CD4-positive, alpha-beta T cell treated with Interleukin-6 for 4 hours (primary cell): ENCODE measurements around the gene SLC47A2.

Source experiments
- DNase-seq: peaks from one replicate; pipeline ENCODE4 v3.0.0-alpha.2; 2020; ENCODE audit warnings: mixed read lengths

Gene SLC47A2

DNA sequence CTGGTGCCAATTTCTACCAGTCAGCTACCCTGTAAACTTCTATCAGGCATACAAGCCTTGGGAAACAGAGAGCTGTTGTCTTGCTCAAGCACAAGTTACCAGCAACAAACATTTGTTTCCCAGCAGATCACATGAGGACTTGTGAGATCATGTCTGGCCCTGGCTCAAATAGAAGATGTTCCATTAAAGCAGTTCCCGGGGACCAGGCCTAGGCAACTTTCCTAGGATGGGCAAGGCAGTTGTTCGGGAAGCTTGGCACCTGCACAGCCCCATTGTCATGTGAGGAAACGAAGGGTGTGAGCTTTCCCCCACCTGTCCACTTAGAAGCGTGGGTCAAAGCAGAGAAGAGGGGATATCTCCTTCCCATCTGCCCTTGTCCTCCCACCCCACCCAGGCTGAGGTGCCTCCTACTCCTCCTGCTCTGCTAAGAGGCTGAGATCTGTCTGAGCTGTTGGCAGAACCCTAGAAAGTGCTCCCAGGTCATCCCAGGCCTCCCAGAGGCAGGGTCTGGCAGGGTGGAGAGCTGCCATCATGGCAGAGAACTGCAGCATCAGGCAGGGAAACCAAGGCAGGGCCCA is 11.2 kb upstream of the SLC47A2 start:
- DNase-seq: no peak

DNA sequence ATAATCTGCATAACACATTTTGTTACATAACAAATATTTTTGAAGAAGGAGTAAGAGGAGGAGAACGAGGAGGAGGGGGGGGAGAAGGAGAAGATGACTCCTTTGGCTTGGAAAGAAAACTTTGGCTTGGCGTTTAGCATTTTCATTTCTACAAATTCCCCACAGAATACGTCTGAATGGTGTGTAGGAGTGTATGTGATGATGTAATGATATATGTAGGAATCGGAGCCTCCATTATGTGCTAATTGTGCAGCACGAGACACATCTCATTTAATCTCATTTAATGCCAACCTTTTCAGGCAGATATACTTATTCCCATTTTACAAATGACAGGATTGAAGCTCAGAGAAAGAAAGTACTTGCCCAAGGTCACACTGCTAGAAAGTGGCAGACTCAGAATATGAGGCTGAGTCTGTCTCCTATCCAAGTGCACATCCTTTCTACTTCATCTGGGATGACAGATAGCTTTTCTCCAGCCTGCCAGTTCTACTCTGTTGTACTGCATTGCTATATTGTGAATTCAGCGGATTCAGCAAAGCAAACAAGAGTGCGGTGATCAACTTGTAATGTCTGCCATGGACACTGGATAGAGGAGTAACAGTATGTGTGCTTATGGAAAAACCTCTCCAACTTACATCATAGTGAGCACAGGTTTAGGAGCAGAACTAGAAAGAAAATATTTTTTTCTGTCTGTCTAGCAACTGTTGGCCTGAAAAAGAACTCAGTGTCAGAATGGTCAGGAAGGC is 10.4 kb upstream of the SLC47A2 start:
- DNase-seq: no peak

DNA sequence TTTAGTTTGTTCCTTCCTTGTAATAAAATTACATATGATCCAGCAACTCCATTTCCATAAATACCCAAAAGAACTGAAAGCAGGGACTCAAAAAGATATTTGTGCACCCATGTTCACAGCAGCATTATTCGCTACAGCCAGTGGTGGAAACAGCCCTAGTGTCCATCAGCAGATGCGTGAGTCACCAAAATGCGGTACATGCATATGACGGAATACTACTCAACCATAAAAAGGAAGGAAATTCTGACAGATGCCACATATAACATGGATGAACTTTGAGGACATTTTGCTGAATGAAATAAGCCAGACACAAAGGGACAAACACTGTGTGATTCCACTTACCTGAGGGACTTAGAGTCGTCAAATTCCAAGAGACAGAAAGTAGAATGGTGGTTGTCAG is 9.1 kb upstream of the SLC47A2 start:
- no peak for DNase-seq

DNA sequence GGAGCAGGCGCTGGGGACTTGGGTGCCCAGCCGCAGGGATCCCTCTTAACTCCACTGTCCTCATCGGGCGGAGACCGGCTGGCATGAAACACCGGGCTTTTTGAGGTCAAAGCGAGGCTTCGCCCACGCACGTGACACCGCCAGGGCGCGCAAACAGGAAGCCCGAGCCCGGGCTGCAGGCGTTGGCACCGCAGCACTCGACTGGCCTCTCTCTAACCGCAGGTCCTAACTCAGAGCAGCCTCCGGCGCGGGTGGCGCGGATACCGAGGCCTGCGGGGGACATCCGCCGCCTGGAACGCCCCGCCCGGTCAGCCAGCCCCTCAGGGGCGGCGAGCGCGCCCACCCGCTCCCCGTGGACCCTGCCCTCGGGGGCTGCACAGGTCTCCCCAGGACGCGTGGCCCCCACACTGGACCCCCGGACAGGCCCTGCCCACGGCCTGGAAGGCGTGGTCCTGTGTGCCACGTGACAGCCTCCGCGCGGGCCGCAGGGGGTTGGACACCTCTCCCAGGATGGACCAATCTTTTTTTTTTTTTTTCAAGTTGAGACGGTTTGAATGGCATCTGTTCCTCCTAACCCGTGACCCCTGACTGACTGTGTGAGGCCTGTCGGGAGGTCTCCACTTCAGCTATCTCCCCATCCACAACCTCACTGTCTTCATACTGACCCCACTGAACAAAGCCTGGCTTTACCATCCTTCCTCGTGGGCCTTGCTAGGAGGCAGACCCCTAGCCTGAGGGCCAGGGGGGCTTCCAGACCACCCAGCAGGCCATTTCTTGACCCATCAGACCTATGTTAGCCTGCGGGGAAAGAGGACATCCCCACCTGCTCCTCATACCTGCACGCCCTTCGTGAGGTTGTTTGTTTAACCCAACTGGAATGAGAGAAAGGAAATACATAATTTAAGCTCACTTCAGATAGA is 8.4 kb upstream of the SLC47A2 start:
- peak; percentile 66 for DNase-seq

DNA sequence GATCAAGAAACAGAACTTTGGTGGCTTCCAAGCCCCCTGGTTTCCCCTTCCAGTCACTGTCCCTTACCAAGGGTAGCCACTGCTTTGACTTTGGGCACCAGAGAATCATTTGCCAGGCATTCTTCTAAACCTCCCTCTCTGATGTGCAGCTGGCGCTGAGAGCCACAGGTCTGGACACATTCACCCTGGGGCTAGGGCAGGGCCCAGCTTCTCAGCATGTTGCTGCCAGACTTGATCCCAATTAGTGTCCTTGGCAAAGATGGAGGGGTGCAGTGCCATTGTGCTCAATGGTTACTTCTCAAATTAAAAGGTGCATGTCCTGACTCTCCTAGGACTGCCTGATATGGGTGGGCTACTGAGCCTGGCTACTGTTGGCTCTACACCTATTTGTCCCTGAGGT is 7.6 kb upstream of the SLC47A2 start:
- no peak for DNase-seq

DNA sequence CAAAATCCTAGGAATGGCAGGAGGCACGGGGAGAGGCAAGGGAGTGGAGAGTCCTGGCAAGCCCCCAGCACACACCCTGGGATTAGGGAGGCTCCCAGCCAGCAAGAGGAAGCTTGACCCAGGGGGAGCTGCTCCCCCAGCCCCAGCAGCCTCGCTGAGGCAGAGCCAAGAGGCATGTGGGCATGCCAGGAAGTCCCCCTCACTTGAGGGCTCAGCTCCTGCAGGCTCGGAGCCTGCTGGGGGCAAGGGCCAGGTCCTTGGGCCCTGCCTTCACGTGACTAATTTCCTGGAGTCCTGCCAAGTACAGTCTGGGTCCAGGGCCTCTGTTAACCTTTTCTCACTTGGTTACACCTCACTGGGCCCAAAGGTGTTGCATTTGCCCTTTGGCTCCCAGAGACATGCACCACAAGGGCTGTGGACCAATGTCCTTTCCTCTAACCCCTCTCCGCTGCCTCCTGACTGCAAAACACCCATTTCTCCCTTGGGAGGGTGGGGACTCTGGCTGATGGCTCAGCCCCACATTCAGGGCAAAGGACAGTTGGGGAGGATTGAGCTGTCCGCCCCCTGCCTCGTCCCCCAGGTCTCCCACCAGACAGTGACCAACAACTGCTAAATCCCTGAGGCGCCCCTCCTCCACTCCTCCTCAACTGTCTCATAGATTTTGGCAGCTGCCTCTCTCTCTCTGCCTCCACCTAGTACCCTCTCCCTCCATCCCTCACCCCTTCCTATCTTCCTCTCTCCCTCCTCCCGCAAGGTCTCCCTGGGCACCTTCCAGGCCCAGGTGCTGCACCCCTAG is 4.4 kb upstream of the SLC47A2 start:
- no peak for DNase-seq

DNA sequence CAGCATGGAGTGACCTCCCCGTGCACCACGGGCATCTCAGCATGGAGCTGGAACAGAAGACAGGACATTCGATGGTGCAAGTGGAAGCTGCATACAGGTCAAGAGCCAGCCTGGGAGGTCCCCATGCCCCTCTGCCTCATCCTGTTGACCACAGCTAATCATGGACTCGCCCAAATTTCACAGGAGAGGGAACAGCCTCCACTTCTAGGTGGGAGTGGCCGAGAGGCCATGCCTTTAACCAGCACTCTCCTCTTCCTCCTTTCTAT is 3.8 kb upstream of the SLC47A2 start:
- no peak for DNase-seq

DNA sequence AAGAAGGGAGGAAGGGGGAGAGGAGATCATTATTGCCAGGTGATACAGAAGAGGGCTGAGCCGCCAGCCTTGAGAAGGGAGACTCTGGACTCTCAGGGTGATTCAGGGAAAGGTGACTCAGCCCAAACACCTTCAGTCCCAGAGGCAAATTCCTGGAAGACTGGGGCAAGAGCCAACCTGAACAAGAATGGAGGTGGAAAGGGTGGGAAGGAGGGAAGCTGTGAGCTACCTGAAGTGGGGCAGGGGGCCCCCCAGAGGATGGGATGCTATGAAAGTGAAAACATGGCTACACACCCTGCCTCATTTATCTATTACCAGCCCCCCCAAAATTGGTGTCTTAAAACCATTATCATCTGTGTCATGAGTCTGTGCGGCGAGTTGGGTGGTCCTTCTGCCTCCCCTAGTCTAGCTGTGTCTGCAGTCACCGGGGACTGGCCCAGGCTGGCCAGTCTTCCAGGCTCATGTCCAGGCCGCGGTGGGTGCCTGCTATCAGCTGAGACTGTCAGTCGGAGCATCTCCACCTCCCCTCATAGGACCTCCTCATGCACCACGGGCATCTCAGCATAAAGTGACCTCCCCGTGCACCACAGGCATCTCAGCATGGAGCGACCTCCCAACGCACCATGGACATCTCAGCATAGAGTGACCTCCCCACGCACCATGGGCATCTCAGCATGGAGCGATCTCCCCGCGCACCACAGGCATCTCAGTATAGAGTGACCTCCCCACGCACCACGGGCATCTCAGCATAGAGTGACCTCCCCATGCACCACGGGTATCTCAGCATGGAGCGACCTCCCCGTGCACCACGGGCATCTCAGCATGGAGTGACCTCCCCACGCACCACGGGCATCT is 3.2 kb upstream of the SLC47A2 start:
- no peak for DNase-seq

DNA sequence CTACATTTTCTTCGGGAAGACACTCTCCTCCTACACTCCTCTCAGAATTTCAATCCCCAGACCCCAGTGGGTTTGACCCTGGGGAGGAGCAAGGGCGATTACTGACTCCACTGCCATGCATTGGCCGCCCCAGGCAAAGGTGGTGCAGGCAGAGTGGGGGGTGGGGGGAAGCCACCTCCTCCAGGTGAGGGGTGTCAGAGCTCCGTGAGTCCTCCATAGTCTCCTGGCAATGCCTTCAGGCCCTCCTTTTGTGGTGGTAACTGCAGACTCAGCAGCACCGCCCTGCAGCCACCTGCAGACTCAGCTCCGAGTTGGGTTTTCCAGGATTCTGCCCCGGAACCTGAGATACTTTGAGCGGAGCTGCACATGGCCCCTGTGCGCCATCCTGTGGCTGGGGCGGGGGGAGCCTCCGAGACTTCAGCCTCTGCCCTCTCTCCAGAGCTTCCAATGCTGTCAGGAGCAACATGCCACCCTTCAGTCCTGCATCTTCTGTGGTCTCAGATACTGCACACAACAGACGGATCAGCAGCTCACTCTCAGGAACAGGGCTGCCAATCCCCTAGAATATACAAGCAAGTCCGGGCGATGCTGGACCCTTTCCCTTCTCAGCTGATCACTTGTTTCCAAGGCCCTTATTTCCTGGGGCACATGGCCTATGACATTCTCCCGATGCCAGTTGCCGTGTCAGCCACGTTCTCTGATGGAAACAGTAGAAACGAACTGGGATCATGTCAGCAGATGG is 2.4 kb upstream of the SLC47A2 start:
- DNase-seq: no peak

DNA sequence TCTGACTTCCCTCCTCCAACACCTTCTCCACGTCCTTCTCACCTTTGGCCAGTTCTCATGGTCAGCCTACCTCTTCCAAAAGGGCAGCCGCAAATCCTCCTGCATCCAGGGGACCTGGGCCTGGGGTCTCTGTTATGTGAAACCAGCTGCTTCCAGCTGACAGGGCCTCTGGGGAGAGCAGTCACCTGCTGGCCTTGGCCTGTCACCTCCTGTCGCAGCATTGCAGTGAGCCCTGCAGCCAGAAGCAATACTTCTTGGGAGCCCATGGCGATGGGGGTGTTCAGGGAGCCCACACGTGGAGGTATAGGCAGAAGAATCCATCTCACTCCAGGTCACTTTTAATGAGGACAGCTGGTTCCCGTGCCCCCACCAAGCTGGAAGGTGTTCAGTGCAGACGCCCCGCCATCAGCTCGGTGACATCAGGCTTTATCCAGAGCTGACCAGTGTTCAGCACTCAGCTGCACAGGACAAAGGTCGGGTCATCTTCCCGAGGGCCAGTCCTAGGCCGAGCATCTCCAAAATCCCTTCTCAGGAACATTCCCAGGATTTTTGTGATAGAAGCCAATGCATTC is 1.7 kb upstream of the SLC47A2 start:
- no peak for DNase-seq

DNA sequence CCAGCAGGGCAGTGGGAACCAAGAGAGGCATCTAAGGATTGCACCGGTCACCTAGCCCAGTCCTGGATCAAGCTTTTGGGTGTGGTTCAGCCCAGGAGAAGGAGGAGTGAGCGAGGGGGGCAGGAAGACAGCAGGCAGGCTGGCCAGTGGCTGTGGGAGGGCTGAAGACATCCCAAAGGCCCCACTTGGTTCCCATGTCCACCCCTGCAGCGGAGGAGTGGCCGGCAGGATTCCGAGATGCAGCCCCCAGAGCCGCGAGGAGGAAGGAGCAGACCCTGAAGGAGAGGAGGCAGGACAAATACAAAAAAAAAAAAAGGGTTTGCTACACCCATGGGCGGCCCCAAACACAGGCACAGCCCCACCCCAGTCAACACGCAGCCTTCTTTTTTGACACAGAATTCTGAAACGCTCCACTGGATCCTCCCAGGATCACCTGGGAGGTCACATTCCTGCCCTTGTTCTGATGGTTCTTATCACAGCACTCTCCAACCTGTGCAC is 1.1 kb upstream of the SLC47A2 start:
- no peak for DNase-seq

DNA sequence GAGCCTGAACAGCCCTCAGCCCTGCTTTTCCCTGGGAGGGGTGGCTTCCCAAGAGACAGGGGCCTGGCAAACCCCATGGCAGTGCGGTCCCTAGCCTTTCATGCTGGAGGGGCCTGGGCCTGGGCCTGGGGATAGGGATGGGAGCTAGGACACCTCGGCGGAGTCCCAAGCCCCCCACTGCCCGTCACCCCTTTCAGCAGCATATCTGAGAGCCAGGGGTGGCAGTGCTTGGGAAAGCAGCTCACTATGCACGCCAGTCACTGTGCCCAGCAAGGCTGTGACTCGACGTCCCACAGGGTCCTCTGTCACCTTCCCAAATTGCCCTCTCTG is 612 bp upstream of the SLC47A2 start:
- no peak for DNase-seq

DNA sequence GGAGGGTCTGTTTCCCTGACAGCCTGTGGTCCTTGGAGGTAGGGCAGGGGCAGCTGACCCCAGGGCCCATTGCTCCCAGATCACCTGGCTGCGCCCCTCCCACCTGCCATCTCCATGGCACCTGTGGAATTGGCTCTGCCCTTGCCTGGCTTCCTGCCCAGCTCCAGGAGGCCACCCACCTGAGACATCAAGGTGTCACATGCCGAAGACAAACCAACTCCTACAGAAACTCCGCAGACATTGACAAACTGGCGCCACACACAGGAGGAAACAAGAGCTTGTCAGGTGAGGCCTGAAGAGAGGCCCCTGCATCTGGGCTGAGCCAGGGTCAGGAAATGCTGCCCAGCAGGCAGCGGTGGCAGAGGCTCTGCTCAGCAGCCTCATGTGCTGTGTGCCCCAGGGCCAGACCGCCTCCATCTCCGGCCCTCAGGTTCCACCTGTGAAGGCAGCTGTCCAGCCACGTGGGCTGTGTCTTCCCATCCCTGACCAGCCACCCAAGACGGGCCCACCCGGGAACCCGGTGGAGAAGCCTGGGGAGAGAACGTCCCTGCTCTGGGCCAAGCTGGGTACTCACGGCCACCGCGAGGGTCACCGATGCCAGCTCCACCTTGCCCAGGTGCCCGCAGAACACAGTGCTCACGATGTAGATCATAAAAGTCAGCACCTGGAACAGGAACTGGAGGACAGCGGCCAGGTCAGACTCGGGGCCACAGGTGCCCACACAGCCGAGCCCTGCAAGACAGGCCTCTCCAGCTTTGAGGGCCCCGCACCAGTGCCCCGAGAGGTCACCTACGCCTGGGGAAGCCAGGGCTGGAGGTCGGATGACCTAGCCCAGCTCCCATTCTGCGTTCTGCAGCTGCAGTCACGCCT is 1.6 kb downstream of the SLC47A2 start:
- no peak for DNase-seq

DNA sequence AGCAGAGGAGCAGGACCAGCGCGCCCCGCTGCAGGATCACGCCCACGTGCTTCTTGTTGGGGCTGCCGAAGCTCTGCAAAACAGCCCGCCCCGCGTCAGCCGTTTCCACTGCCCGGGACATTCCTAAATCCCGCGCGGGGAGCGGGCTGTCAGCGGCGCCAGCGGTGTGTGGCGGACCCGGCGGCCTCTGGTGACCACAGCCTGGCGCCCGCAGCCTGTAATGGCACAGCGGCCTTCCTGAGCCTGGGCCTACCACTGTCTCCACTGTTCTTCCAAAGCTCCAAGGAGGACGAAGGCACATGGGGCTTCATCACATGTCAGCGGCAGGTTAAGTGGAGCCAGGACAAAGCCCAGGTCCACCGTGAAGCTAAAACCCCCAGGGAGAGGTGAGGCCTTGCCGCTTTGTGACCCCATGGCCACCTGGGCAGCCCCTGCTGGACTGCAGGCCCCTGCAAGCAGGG is 2.5 kb downstream of the SLC47A2 start:
- DNase-seq: no peak

DNA sequence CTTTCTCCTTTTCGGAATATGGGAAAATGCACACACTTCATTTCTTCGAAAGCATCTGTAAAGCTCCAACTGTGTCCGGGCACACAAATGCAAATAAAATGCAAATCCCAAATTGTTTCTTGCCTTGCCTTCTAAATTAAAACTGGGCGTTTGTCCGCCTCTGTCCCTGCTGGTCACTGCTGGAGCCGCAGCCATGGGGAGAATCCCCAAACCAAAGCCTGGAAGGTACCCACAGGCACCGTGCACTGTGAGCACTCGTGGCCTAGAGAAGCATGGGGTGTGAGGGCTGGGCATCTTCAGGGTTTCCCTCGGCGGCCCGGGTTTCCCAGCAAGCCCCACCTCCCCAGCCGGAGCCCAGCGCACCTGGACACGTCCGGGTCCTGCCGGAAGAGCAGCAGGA is 2.9 kb downstream of the SLC47A2 start:
- no peak for DNase-seq

DNA sequence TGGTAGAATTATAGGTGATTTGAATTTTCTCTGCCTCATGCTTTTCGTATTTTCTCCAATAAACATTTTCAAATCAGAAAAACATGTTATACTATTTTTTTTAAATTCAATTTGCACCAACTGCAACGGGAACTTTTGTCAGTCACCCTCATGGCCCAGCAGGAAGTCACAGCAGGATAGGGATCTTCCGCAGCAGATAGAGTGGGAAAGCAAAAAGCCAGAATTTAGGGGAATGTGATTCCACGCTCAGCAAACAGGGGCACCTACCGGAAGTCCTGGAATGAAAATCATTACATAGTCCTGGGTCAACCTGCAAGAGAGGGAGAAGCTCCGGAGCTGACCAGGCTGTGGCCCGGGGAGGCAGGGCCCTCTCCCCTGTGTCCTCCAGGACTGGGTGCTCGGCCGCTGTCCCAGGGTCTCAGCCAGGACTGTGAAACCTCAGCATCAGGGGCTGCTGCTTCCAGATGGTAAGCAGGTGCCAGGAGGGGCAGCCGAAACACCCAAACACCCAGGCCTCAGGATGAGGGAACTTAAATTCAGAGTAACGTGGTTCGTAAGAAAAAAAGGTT is 3.9 kb downstream of the SLC47A2 start:
- DNase-seq: no peak

DNA sequence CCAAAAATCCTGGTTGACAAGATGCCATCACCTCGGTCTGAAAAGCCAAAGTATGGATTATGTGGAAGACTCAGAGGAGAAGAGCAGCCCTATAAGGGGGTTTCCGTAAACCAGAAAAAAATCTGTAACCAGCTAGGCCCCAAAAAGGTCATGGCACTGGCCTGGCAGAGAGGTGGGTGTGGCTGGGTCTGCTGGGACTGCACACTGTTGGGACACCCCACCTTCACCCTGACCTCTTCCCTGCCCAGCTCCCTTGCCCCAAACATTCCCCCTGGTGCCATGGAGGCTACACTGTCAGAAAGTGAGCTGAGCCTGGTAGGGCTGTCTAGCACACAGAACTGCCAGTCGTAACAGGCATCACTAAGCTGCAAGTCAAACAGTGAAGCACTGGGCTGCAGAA is 6.5 kb downstream of the SLC47A2 start:
- no peak for DNase-seq

DNA sequence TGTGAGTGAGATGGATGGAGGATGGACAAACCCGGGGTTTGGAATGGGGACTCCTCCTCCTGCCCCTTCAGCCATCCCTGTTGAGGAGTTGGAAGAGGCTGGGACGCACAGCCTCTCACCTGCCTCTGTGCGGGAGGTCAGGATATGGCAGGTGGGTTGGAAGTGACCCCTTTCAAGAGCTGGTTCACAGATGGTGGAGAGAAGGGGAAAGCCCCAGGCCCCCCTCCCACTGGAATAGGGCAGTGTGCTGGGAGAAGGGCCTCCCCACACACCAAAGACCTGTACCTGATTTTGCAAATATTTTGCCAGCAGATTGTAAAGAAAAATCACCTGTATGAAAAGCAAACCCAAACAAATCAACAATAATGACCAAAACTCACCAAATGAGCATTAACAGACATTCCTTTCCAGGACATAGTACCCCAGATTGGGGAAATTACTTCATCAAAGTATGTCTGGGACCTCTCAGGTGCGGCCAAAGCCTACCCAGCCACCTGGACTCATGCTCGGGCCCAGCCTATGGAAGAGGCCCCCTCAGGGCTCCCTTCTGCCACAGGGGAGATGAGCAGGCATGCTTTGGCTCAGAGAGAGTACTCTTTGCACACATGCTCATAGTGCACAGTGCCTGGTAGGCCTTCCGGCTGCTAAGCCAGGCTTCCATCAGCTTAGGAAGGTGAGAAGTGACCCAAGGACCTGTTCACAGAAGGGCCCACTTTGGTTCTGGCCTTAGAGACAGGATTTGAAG is 7.8 kb downstream of the SLC47A2 start:
- no peak for DNase-seq

DNA sequence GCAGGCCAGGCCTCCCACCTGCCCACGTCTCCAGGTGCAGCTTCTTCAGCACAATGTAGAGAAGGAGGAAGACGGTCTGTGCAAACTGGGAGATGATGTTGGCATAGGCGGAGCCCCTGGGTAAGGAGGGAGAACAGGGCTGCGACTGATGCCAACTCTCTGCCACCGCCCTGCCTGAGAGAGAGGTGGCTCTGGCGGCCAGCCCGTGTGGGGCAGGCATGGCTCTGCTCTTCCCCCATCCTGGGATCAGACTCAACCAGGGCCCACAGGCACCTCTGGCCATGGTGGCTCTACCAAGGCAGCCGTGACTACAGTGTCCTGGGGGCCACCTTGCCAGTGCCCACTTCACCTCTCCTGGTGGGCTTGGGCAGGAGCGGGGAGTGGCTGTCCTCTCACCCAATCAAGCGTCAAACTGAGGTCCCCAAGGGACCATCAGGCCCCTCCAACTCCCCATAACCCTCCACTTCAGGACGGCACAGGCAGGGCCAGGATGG is 8.6 kb downstream of the SLC47A2 start:
- DNase-seq: no peak
